GM18508 (cell line): ENCODE data around the gene LYRM4.

ENCODE experiments used
- ATAC-seq: cut with Tn5 transposase; IDR thresholded peaks from one replicate; pipeline ENCODE4 v1.9.1; 2021; ENCODE audit warnings: moderate number of reproducible peaks; ENCODE audit not compliant: insufficient read depth, unreplicated experiment

LYRM4 gene

DNA sequence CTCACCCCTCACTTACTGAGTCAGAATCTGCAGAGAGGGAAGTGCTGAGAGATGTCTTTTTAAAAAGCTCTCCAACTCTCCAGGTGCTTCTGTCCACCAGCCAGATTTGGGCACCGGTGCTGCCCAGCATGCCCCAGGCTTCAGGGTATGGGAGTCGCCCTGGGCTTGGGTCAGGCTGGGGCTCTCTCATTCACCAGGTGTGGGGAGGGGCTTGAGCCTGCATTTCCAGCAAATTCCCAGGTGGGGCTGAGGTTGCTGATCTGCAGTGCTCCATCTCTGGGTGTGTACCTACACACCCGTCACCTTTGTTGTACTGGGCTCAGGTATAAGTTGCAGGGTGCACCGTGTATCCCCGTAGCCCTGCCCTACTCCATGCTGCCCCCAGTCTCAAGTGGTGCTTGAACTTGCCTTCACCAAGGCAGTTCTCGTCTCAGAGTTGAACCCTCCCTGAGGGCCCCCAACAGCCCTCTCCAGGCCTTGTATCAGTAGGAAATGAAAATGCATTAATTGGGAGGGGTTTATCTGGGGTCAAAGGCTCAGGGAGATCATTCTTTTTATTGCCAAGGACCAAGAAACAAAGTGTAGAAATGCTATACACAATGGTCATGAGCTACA, 152.1 kb downstream of the LYRM4 start:
- ATAC-seq = no peak

DNA sequence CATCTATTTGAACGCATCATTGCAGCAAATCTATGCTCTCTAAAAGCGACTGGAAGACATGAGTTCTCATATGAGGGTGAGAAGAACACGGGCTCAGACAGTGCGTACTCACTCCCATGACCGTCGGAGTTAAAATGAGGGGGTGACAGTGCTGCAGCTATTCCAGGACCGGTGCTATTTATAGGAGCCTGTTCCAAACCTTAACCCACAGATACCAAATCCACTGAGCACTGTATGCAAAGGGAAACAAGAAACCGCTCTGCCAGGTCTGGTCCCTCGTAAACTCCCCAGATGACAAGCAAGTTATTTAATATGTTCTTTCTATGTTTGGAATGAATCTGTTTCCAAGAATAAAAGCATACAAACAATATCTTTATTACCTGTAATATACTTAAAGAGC, 152.7 kb downstream of the LYRM4 start:
- ATAC-seq = no peak

DNA sequence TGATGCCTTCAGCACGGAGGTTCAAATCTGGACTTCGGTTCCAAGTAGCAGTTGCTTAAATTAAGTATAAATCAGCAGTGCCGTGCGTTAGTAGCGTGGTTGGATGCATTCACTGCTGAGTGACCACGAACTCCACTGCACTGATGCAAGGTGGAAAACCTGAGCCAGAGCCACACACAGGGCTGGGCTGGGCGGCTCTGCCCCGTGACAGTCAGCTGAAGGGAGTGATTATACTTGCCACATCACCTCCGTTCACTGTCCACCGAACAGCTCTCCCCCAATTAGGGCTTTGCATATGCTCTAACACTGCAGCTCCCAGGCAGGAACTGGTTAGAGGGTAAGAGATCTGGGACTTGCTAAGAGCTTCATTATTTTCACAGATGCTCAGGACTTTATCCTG, 153.4 kb downstream of the LYRM4 start:
- ATAC-seq = no peak

DNA sequence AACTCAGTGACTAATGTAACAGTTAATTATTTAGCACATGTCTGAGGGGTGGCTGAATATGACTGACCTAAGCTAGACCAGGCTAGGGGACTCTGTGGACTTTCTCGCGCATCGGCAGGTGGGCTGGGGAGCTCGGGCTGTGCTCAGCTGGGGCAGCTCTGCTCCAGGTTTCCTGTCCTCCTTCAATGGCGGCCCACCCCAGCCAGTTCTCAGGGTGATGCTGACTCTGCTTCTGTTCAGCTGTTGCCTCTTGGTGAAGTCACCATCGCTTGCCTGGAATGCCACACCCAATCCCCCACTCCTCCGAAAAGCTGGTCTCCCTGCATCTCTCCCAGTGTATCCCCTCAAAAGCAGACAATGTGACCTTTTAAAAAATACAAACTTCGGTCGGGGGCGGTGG, 155.6 kb downstream of the LYRM4 start:
- no peak for ATAC-seq

DNA sequence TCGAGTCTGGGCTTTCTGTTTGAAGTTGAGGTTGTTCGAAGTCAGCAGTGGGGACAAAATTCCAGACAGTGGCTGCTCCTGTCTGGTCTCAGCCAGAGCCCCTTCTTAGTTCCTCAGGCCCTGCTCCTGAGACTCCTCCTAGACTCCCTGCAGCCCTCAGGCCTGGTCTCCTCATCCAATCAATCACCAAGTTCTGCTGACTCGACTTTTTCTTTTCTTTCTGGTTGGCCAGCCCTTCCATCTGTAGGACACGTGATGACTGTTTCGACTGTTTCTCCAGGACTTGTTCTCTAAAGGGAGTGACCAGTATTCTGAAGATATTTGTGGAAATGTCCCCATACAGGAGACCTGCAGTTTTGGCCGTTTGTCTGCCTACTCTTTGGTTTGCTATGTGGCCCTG, 156.1 kb downstream of the LYRM4 start:
- no peak for ATAC-seq

DNA sequence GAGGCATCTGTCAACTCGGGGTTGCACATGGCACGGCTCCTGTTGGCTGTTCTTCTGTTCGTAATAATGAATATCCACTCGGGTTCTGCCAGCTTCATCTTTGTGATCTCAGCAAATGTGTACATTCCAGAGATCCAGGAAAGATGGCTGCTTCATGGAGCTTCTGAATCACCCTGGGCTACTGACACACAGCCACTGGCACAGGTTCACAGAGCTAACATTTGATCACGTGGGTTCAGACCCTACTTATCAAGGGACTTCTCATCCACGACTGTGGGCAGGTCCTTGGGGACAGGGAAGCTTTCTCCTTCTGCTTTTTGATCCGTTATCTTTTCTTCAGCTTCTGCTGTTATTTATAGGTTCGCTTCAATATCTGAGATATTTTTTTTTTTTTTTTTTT, 157.5 kb downstream of the LYRM4 start:
- ATAC-seq = no peak

DNA sequence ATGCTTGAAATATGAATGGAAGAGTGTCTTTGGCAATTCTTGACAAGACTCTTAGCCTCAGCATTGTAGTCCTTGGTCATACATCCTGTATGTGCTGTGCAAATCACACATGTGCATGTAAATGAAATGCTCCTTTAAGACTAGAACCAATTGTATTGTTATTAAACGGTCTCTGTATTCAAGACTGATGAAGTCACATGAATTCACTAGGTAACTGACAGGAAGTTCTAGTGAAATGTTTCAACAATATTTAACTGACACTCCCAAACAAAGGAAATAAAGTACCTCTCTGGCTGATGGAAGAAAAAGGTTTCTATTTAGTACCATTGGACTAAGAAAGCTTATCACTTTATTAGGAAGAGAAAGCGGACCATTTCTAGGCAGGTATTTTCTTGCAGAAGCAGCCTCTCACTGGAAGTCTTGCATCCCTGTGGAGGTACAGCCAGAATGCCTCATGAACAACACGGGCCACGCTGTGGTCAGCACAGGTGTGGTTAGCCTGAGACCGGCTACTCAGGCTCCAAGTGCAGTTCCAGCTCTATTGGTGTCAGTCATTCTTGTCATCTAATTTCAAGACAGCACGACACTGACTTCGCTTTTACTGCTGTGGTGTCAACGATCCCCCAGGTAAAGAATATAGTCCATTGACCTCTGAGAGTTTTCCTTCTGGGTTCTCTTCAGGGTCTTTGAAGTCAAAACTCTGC, 158.3 kb downstream of the LYRM4 start:
- ATAC-seq = no peak

DNA sequence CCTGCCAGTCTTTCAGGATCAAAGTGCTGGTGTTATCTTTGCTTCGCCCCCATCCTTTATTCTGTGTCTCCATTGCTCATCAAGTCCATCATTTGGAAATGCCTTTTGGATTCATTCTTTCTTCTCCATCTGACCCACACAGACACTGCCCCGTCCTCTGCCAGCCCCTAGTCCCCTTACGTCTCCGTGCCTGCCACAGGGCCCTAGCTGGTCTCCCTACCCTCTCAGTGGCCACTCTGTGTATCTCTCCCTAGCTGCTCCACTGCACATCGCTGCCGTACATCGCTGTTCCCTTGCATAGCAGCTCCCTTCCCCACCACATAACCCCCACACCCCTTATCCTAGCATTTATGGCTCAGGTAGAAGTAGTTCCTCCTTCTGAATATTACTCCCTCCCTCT, 159.9 kb downstream of the LYRM4 start:
- ATAC-seq = no peak

DNA sequence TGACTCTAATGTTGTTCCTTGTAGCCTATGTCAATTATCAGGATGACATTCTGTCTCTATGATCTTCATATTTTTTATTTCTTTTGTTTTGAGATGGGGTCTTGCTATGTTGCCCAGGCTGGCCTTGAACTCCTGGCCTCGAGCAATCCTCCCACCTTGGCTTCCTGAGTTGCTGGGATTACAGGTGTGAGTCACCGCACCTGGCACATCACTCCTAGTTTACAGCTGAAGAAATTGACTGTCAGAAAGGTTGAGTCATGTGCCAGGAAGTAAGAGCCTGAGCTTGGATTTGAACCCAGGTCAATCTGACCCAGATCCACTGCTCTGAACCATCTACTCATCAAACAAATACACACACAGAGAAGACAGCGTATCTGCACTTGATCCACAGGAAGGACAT, 161.2 kb downstream of the LYRM4 start:
- no peak for ATAC-seq

DNA sequence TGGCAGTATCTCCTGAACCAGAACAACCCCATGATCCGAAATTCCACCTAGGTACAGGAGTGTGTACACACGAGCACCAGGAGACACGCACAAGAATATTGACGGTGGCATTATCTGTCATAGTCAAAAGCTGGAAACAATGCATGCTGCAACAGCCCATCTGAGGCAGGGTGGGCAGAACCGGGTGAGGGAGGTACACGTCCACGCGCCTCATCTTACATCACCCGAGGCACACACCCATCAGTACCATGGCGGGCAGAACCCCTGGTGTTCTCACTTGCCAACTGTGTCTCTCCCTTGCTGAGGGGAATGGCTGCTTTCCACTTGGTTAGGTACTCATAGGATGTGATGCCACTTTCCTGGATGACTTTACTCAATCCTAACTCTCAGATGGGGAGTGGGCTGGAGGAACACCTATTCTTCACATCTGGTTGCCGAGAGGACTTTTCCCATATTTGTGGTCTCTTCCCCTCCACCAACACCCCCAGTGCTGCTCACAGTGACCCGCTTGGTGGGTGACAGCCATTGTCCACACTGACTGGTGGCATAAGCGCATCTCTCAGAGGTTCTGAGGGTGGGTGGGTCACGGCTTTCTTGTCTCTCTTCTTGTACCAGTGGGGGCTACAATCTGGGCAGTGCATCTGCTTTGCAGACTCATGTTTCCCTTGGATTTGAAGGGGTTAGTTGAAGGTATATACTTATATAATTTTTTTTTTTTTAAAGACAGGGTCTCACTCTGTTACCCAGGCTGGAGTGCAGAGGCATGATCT, 162.1 kb downstream of the LYRM4 start:
- ATAC-seq = no peak

DNA sequence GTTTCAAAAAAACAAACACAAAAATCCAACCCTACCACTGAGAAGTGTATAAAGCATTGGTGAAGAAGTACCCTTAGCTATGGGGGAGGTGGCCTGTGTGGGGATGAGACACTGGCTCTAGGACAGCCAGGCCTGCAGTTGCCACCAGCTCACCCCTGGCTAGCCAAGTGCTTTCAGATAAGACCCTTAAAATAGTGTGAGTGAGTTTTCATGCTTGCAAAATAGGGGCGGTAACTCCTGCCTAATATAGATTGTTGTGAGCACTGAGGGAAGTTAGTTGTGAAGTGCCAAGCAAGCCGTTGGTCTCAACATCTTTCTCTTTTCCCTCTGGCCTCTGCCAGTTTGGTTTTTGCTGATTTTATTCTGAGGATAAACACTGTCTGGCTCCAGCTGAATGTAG, 164.3 kb downstream of the LYRM4 start:
- no peak for ATAC-seq

DNA sequence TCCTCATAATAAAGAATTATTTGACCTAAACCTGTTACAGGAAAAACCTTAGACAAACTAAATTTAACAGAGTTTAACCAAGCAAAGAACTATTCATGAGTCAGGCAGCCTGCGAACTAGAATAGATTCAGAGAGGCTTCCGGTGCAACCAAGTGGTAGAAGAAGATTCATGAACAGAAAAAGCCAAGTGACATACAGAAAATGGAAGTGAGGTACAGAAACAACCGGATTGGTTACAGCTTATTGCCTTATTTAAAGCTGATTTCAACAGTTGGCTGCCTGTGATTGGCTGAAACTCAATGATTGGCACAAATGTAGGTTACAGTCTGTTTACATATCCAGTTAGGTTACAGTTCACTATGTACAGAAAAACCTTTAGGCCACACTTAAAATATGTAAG, 165.5 kb downstream of the LYRM4 start:
- ATAC-seq = peak; percentile 62

DNA sequence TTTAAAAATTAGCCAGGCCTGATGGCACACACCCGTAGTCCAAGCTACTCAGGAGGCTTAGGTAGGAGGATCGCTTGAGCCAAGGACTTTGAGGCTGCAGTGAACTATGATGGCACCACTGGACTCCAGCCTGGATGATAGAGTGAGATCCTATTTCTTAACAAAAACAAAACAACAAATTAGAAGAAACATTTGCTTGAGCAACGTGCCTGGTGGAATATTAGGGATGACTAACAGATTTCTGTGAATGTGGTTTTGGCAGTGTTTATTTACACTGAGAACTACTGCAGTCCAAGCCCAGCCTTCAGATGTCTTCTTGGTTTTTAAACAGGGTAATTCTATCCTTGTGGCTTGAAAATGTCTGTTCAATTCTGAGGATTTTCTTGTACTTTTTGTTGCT, 166.4 kb downstream of the LYRM4 start:
- ATAC-seq = no peak

DNA sequence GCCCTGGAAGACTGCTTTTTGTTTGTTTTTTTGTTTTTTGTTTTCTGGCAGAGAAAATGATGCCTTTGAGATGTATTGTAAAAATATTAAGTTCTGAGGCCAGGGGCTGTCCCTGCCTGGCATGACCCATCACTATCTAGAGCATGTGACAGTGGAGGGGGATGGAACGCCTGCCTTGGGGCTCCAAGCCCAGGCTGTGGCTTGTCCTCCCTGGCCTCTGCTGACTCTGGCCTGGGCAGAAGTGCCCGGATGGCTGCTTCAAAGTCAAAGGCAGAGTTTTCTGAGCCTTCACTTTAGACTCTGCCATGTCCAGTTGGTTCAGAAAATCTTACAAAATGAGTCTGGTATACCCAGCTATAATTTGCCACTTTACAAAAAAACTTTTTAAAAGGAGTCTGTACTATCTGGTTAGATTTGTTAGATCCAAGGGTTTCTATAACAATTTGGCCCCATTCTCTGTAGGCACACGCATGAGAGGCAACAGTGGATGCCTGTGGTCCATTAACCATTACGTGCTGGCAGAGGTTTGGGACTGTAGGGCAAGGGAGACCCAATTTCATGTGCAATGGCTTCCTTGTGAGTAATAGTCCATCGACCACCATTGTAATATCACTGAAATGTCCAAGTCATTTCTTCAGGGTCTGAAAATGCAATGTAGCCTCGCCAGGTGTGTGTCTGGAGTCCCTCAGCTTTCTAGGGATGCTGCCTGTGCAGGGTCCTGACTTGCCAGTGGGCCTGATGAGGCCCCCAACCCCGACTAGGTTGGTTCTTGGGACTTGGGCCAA, 167.3 kb downstream of the LYRM4 start:
- ATAC-seq = no peak

DNA sequence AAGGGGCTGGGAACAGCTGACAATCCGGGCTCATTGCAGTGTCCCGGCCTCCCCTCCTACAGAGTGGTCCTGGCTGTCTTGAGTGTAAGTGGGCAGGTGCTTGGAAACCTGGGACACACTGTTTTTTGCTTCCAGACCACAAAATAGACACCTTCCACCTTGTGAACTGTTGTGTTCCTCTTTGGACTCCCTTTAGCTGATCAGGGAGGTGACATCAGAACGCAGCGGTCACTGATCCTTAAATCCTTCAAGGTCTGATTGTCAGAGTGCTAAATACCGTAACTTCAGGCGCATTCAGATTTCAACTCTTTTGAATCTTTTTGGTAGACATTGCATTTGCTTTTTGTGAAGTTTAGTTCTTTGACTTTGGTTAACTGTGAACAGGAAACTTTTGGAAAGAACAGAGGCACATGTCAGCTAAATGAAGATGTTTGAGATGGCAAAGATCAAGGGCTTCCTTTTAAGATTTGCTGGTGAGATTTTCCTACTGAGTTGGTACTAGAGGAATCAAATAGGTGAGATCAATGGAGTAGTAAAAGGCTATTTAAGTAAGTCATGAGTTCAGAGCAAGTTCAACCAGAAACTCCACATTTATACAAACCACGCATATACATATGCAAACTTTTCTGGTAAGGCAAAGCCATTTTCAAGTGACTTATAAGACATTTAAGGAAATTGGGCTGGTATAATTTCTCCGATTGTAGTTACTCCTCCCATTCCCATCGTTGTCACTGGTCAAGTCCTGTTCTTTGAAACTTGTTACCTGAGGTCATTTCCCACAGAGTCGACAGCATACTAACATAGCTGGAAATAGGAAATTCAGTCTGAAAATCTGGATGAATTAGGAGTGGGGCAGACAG, 169.3 kb downstream of the LYRM4 start:
- ATAC-seq = no peak

DNA sequence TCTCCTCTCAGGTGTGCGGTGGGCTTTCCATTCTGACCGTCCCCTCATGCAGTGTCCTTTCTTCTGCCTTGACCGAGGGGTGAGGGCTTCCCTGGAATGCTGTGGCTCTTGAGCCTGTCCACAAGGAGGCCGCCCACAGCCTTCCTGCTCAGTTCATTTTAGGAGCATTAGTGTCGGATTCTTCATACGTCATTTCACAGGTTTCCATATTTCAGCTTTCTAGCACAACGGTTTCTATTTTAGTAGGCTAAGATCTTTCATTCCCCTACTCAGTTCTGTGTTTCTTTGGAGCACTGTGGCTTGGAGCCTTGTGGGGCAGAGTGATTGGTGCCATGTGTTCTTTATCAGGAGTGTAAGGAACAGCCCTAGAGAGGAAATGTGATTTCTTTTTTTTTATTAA, 170.1 kb downstream of the LYRM4 start:
- ATAC-seq = no peak

DNA sequence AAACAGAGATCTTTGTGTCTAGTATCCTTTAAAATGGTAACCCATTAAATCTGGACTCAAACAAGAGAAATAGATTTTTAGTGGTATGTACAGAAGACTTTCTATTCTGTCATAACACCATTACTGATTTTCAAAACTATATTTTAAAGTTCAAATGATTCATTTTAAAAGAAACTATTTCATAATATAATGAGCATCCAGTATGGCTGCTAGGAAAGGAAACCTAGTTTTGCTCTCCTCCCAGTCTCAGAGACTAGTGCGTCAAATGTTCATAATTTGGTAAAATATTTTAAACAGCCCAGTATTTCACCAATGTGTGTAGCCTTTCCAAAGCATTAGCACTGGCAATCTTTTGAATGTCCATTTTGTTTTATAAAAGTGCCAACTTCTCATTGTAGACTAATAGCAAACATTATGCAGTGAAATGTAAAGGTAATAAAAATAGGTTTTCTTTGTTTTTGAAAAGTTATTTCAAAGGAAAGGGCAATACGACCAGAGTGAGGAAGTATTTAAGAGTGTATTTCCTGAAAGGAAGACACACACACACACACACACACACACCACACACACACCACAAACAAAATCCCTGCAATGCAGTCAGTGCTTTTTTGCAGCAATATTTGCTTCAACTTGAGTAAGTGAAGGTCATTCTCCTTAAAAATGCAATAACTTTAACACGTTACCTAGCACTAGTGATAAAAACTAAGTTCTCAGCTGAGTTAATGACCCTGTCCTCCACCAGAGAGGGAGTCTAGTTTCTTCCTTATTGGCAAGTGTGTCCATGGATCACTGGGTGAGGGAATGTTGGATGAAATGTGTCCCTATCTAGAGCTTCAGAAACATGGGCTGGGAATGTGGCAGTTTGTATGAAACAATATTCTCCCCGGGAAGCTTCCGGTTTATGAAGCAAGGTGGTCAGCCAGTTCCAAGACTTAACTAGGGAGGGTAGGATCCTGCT, 171.0 kb downstream of the LYRM4 start:
- no peak for ATAC-seq

DNA sequence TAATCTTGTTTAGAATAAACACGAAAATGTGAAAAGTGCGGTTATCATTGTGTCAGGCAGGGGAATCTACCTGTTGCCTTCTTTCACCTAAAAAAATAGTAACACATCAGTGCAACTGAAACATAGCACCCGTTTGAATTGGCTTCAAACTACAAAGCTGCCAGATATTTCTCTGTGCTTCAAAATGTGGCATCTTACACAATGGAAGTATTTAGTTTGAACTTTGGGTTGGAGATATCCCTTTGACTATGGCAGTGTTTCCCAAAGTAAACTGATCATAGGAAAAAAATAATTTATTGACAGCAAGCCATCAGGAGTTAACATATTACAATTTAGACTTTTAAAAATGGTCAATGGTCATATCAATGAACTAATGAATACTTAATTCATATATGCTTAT, 172.0 kb downstream of the LYRM4 start:
- ATAC-seq = no peak

DNA sequence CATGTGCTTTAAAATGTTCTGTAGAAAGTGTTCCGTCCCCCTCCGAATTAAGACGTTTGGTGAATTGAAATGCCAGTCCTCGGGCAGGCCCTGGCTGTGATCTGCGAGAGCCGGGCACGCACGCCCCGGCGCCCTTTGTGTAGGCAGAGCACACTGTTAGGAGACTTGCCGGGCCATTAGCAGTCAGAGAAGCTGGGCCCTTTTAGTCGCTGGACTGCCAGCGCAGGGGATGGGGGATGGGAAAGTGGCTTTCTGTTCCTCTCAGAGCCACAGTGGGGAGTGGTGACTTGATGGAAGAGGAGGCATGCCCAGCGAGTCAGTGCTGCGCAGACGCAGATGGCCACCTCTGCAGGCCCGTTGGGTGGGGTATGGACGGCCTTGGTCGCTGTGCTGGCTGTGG, 173.4 kb downstream of the LYRM4 start:
- no peak for ATAC-seq
